Measurements from ENCODE around the gene LPAR3.

The LPAR3 gene

DNA sequence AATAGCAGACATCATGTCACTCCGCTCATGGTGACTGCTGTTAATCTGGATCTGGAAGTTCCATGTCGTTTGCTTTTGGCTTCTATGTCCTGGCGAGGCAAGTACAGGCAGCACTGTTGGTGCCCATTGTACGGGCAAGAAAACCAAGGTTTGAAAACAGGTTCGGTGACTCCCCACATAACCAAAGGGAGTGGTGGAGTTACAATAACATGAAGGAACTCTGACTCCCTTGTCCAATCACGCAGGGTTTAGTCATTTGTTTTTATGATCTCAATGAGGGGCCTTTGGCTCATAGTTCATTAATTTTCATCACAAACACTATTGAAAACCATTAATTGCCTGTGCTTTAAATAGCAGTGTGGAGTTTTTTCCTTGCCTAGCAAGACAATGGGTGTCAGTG, 119.8 kb downstream of the LPAR3 start:
- DNase-seq = no peak

DNA sequence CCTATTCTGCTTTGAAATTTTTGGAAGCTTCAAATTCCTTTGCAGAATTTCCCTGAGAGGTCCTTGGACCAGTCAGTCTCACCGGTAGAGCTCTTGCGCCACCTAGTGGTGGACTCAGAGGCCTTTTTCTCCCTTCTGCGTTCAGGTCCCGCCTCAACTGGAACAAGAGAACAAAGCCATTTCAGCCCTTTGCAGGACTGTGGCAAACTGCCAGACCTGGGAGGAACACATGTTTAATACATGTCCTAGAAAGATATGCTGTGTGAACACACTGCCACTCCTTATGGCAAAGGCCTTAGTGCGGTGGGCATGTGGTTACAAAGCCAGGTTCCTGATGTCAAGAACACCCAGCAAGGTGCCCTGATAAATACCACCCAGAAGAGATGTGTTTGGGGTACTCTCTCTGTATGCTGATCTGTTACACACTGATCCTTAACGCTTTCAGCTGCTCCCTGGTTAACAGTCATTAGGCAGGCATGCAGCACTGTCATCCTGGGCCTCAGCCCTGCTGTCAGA, 120.5 kb downstream of the LPAR3 start:
- DNase-seq = peak; percentile 78

DNA sequence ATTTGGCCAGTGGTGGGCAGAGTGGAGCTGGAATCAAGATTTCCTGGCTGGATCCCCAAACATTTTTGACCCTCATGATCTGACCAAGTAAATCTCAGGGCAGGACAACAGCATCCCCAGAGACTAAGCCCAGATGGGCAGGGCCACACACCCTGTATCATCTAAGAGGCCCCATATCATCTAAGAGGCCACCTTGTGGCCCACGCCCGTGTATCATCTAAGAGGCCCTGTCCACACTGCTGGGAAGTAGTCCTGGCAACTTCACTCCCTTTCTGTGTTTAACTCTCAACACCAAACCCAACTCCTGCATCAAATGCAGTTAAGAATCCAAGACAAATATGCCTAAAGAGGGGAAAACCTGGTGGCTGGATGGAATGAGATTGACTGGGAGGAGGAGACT, 121.1 kb downstream of the LPAR3 start:
- DNase-seq = no peak

DNA sequence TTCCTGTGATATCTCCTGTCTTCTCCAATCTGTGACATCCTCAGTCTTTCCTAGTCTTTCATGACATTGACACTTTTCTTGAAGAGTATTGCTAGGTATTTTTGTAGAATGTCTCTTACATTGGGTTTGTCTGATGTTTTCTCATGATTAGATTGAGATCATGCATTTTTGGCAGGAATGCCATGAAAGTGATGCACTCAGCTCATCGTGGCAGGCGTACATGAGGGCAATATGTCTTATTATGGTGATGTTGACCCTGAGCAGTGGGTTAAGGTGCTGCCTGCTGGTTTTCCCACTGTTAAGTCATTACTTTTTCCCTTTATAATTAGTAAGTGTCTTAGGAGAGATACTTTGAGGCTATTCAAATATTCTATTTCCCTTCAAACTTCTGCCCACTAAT, 122.5 kb downstream of the LPAR3 start:
- DNase-seq = no peak

DNA sequence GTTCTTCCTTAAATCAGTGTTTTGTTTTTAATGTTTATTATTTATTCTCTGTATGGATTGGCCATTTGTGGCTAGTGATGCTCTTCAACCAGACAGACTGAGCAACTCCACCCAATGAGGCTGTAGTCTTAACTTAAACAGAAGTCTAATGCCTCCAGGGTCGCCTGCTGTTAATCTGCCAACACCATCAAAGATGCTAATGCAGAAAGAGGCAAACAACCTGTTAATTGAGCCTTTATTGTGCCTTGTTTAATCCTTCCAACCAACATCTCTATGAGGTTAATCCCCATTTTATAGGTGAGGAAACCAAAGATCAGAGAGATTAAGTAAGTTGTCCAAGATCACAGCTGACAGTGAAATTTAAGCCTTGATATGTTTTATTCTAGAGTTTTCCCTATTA, 123.4 kb downstream of the LPAR3 start:
- no peak for DNase-seq

DNA sequence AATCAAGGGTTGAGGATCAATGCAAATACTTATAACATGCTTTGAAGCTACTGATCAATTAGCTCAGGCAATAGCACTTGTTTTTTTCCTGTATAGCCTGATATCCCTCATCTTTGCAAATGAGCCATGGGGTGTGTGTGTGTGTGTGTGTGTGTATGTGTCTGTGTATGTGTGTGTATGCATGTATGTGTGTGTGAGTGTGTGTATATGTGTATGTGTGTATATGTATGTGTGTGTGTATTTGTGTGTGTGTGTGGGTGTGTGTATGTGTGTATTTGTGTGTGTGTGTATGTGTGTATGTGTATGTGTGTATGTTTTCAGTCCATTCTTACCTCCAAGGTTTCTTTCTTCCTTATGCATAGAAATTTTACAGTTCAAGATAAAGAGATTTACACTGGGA, 124.4 kb downstream of the LPAR3 start:
- no peak for DNase-seq

DNA sequence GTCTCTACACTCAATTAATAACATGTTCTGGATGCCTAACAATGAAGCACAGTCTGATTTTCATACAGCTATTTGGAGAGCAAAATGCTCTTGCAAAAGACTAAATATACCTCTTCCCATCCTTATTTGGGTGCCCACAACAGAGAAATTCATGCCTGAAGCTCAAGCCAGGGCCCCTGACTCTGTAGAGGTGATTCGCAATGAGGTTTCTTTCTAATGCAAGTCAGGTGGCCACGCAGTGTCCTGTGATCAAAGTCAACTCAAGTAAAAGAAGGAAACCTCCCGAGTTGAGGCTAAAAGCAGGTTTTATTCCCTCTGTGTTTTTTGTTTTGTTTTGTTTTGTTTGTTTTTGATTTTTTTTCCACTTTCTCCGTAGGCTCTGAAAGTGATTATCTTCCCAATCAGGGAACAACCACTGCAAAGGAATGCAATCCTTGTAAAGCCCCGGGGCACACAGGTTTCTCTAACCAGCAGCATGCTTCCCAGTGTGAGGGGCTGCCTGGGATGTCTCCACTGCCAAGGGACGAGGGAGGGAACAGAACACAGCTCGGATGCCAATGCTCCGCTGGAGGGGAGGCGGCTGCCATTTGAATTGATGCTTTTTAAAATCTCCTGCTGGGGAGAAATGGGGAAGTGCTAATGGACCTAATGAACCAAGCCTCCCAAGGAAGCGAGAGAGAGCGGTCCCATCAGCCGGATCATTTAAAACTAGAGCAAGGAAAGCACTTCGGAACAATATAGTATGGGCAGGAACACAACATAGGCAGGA, 128.9 kb downstream of the LPAR3 start:
- DNase-seq = no peak

DNA sequence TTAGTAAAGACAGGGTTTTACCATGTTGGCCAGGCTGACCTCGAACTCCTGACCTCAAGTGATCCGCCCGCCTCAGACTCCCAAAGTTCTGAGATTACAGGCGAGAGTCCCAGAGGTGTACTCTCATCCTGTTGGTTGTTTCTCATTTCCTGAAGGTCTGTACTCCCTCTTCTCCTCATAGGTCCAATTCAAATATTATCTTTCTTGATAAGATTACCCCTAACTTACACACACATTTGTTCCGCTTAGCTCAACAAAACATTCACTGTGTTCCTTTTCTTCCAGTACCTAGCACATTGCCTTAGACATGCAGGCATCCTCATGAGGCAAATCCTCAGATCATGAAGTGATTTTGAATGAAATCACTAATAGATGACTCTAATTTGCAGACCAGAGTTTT, 130.3 kb downstream of the LPAR3 start:
- no peak for DNase-seq
